HepG2 (cell line): ENCODE results near the gene LRRC8E. TPM values are rescaled to one million over a fixed set of nuclear protein-coding genes. Genes with fewer than 3 reads are reported as not detected.

Experiments used
- CENPT ChIP-seq: sonication (generic); formaldehyde crosslinking; IDR thresholded peaks from 2 replicates; pipeline ENCODE4 v1.8.0; 2022; ENCODE audit warnings: low read depth, mild to moderate bottlenecking, moderate library complexity, missing genetic modification reagents
- DR1 ChIP-seq: sonication (generic); formaldehyde crosslinking; IDR thresholded peaks from 2 replicates; pipeline ENCODE4 v1.8.0; 2021; ENCODE audit warnings: mild to moderate bottlenecking, missing genetic modification reagents, inconsistent platforms
- ETV6 ChIP-seq: sonication (generic); formaldehyde crosslinking; conservative IDR thresholded peaks from 2 replicates; pipeline ENCODE4 v1.4.0; 2020; ENCODE audit warnings: missing genetic modification reagents
- FOXP1 ChIP-seq, 2 experiments: fragments of 450-650 bp in 1 of 2; IDR thresholded peaks; 2 replicates each; pipeline ENCODE4 v1.6.1; 2017 to 2018; ENCODE audit warnings: antibody characterized with exemption in 1 of 2
- GMEB1 ChIP-seq: sonication (generic); formaldehyde crosslinking; IDR thresholded peaks from 2 replicates; pipeline ENCODE4 v1.5.1; 2020; ENCODE audit warnings: missing genetic modification reagents, mild to moderate bottlenecking, borderline replicate concordance
- MEF2D ChIP-seq: sonication (generic); formaldehyde crosslinking; IDR thresholded peaks from 2 replicates; pipeline ENCODE4 v1.5.1; 2020; ENCODE audit warnings: mild to moderate bottlenecking, missing genetic modification reagents
- NFYC ChIP-seq: IDR thresholded peaks from 2 replicates; pipeline ENCODE4 v1.6.1; 2016; ENCODE audit warnings: missing genetic modification reagents, missing compliant biosample characterization
- PLRG1 ChIP-seq: fragments of 450-650 bp; conservative IDR thresholded peaks from 2 replicates; pipeline ENCODE4 v1.6.1; 2016
- STAT5B ChIP-seq: sonication (generic); formaldehyde crosslinking; IDR thresholded peaks from 2 replicates; pipeline ENCODE4 v1.4.0; 2020; ENCODE audit warnings: missing genetic modification reagents
- TCF7 ChIP-seq: sonication (generic); IDR thresholded peaks from 2 replicates; pipeline ENCODE4 v1.6.1; 2016; ENCODE audit warnings: antibody characterized with exemption, low read depth
- TFDP1 ChIP-seq: IDR thresholded peaks from 2 replicates; pipeline ENCODE4 v1.6.1; 2016; ENCODE audit warnings: missing compliant biosample characterization, missing genetic modification reagents, borderline replicate concordance
- ZBTB4 ChIP-seq: sonication (generic); formaldehyde crosslinking; IDR thresholded peaks from 2 replicates; pipeline ENCODE4 v1.4.0; 2020; ENCODE audit warnings: missing genetic modification reagents, mild to moderate bottlenecking, borderline replicate concordance
- ZBTB7A ChIP-seq: sonication (generic); formaldehyde crosslinking; IDR thresholded peaks from 2 replicates; pipeline ENCODE4 v1.8.0; 2022; ENCODE audit warnings: mild to moderate bottlenecking, missing genetic modification reagents
- ZMYM3 ChIP-seq: sonication (generic); formaldehyde crosslinking; IDR thresholded peaks from 2 replicates; pipeline ENCODE4 v1.5.1; 2020; ENCODE audit warnings: mild to moderate bottlenecking, missing genetic modification reagents
- ZNF136 ChIP-seq: sonication (generic); formaldehyde crosslinking; IDR thresholded peaks from 2 replicates; pipeline ENCODE4 v1.8.1; 2022; ENCODE audit warnings: low read depth, mild to moderate bottlenecking, moderate library complexity, missing genetic modification reagents
- ZNF33A ChIP-seq: sonication (generic); formaldehyde crosslinking; IDR thresholded peaks from 2 replicates; pipeline ENCODE4 v1.5.1; 2020; ENCODE audit warnings: missing genetic modification reagents, mild to moderate bottlenecking, moderate library complexity, borderline replicate concordance
- ZNF451 ChIP-seq: sonication (generic); formaldehyde crosslinking; IDR thresholded peaks from 2 replicates; pipeline ENCODE4 v1.5.0; 2020; ENCODE audit warnings: mild to moderate bottlenecking, missing genetic modification reagents
- ZNF460 ChIP-seq: sonication (generic); formaldehyde crosslinking; IDR thresholded peaks from 2 replicates; pipeline ENCODE4 v1.5.1; 2020; ENCODE audit warnings: missing genetic modification reagents, mild to moderate bottlenecking, borderline replicate concordance
- ZNF567 ChIP-seq: sonication (generic); formaldehyde crosslinking; IDR thresholded peaks from 2 replicates; pipeline ENCODE4 v1.8.1; 2023; ENCODE audit warnings: mild to moderate bottlenecking, missing genetic modification reagents, borderline replicate concordance
- ZNF772 ChIP-seq: sonication (generic); formaldehyde crosslinking; IDR thresholded peaks from 2 replicates; pipeline ENCODE4 v1.5.0; 2020; ENCODE audit warnings: mild to moderate bottlenecking, missing genetic modification reagents
- ZNF891 ChIP-seq: sonication (generic); formaldehyde crosslinking; IDR thresholded peaks from 2 replicates; pipeline ENCODE4 v1.5.0; 2020; ENCODE audit warnings: mild to moderate bottlenecking, missing genetic modification reagents
- polyA plus RNA-seq, 8 experiments: library from polyadenylated mRNA; depleted of rRNA in 3 of 8; stranded (reverse) in 7 of 8; unstranded in 1 of 8; fragments of >200 nt; fragmentation: Illumina TruSeq in 4 of 8; extraction: Trizol in 4 of 8; gene quantifications; 2 replicates each; pipeline versions ENCODE4 v1.2.1 to v1.2.3, GENCODE V29; 2011 to 2016; ENCODE audit warnings: low read depth in 4 of 8, missing spikeins in 1 of 8, mixed read lengths in 1 of 8; ENCODE audit not compliant: insufficient read depth in 1 of 8
- total RNA-seq, 5 experiments: library from RNA; depleted of rRNA; stranded (reverse); fragments of >200 nt; fragmentation: Illumina TruSeq; extraction: Trizol; gene quantifications; 2 replicates each; pipeline ENCODE4 v1.2.3, GENCODE V29; 2016; ENCODE audit warnings: low read depth in 1 of 5
- TF ChIP-seq, protein P1 (sequence below): sonication (generic); formaldehyde crosslinking; IDR thresholded peaks from 2 replicates; pipeline ENCODE4 v1.4.0; 2020; ENCODE audit warnings: missing genetic modification reagents

The LRRC8E gene
- total and polyA plus RNA-seq, 2 of the 13 experiments (the other 11 are each of a cell fraction or from before 2014, with no cell fraction given), result 8.0 to 10.3 TPM

GRCh38 chr19:7918615-7919421, 30.5 kb downstream of the LRRC8E start (continued):
- TF ChIP-seq GMEB1 (no peak), ZNF567 (CRISPR knock-in tag) (no peak), DR1 (CRISPR knock-in tag) (peak; percentile 75; the same call in 1 of the 2 replicates), STAT5B (CRISPR knock-in tag) (no peak), MEF2D (CRISPR knock-in tag) (peak; percentile 74; the same call in 1 of the 2 replicates), TCF7 (no peak), ZNF451 (CRISPR knock-in tag) (0 out of 2 replicates have a peak, but pooled peaks have one; percentile 80), TFDP1 (peak; percentile 23; the same call in 1 of the 2 replicates), ZNF891 (no peak), ETV6 (CRISPR knock-in tag) (no peak), ZNF33A (no peak), FOXP1 (IDR thresholded peaks at IDR 0.05) (no peak), FOXP1 (CRISPR knock-in tag; IDR thresholded peaks at IDR 0.05) (peak; percentile 32; the same call in 1 of the 2 replicates), PLRG1 (no peak), ZNF460 (CRISPR knock-in tag) (peak; percentile 69), ZBTB7A (CRISPR knock-in tag) (peak; percentile 53), ZNF772 (CRISPR knock-in tag) (peak; percentile 81; the same call in 1 of the 2 replicates), ZMYM3 (CRISPR knock-in tag) (peak; percentile 83), CENPT (CRISPR knock-in tag) (0 out of 2 replicates have a peak, but pooled peaks have one; percentile 6), ZNF136 (no peak), ZBTB4 (CRISPR knock-in tag) (0 out of 2 replicates have a peak, but pooled peaks have one; percentile 81), NFYC (CRISPR knock-in tag) (no peak)
- TF ChIP-seq, protein P1, sequence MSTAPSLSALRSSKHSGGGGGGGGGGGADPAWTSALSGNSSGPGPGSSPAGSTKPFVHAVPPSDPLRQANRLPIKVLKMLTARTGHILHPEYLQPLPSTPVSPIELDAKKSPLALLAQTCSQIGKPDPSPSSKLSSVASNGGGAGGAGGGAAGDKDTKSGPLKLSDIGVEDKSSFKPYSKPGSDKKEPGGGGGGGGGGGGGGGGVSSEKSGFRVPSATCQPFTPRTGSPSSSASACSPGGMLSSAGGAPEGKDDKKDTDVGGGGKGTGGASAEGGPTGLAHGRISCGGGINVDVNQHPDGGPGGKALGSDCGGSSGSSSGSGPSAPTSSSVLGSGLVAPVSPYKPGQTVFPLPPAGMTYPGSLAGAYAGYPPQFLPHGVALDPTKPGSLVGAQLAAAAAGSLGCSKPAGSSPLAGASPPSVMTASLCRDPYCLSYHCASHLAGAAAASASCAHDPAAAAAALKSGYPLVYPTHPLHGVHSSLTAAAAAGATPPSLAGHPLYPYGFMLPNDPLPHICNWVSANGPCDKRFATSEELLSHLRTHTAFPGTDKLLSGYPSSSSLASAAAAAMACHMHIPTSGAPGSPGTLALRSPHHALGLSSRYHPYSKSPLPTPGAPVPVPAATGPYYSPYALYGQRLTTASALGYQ (CRISPR knock-in tag), result 0 out of 2 replicates have a peak, but pooled peaks have one; percentile 23
